GM12873 (cell line): ENCODE measurements around the gene CPLX3.
A peak's percentile ranks its signal among the peaks of the same experiment; 100 is the strongest.

Experiments
- CTCF ChIP-seq: IDR thresholded peaks from 2 replicates; pipeline ENCODE4 v1.5.1; 2012; ENCODE audit warnings: low read depth, mild to moderate bottlenecking, moderate library complexity, low read length, control low read depth; ENCODE audit not compliant: insufficient read depth; ENCODE audit errors: missing control alignments

CPLX3 gene

GRCh38 chr15:74791007-74791406, 35.4 kb upstream of the CPLX3 start:
- no peak for TF ChIP-seq CTCF

- TF ChIP-seq CTCF = no peak
Measured at GRCh38 chr15:74791667-74792066, 34.8 kb upstream of the CPLX3 start.

GRCh38 chr15:74792227-74793016, 34.0 kb upstream of the CPLX3 start:
- TF ChIP-seq CTCF = no peak

GRCh38 chr15:74793135-74794028, 33.0 kb upstream of the CPLX3 start:
- peak; percentile 71 for TF ChIP-seq CTCF

GRCh38 chr15:74794248-74794969, 32.0 kb upstream of the CPLX3 start:
- TF ChIP-seq CTCF = no peak

GRCh38 chr15:74794970-74795349, 31.5 kb upstream of the CPLX3 start:
- no peak for TF ChIP-seq CTCF

- no peak for TF ChIP-seq CTCF
Measured at GRCh38 chr15:74795966-74796625, 30.3 kb upstream of the CPLX3 start.
